CD14-positive monocyte (primary cell): ENCODE data around the gene MSRB1. TPM values are rescaled to one million over a fixed set of nuclear protein-coding genes. Genes with fewer than 3 reads are reported as not detected.

Source experiments
- DNase-seq, 3 donors: peaks; one replicate each; pipeline ENCODE4 v3.0.0-alpha.2; 2011 to 2022
- H2AFZ ChIP-seq: 2 replicates; pipeline ENCODE4 v1.6.0; 2012; ENCODE audit warnings: mild to moderate bottlenecking, low read depth, low read length, inconsistent platforms; ENCODE audit not compliant: insufficient read depth, poor library complexity, severe bottlenecking
- H3K27ac ChIP-seq, 2 donors: 1 replicate in 1 of 2; 2 replicates in 1 of 2; pipeline ENCODE4 v1.5.1; 2012 to 2013; ENCODE audit warnings: low read length in 2 of 2, control low read depth in 1 of 2, inconsistent platforms in 1 of 2, low read depth in 1 of 2, mild to moderate bottlenecking in 1 of 2
- H3K27me3 ChIP-seq, 2 donors: one replicate each; pipeline versions ENCODE4 v1.6.0 to v1.6.1; 2011 to 2013; ENCODE audit warnings: low read length in 2 of 2; ENCODE audit not compliant: control insufficient read depth in 2 of 2, insufficient read depth in 2 of 2
- H3K36me3 ChIP-seq, 2 donors: replicated peaks in 1 of 2; 1 replicate in 1 of 2; 2 replicates in 1 of 2; pipeline versions ENCODE4 v1.5.1 to v1.6.1; 2012 to 2013; ENCODE audit warnings: low read length in 2 of 2, control low read depth in 1 of 2, inconsistent platforms in 1 of 2, mild to moderate bottlenecking in 1 of 2; ENCODE audit not compliant: insufficient read depth in 2 of 2, control insufficient read depth in 1 of 2
- H3K4me1 ChIP-seq, 2 donors: 1 replicate in 1 of 2; 2 replicates in 1 of 2; pipeline versions ENCODE4 v1.5.1 to v1.6.1; 2012 to 2013; ENCODE audit warnings: low read length in 2 of 2, control low read depth in 1 of 2, inconsistent platforms in 1 of 2, mild to moderate bottlenecking in 1 of 2, moderate library complexity in 1 of 2; ENCODE audit not compliant: insufficient read depth in 2 of 2, control insufficient read depth in 1 of 2
- H3K4me2 ChIP-seq: replicated peaks from 2 replicates; pipeline ENCODE3; 2012; ENCODE audit warnings: low read length, moderate library complexity, mild to moderate bottlenecking; ENCODE audit not compliant: poor library complexity, severe bottlenecking; ENCODE audit errors: extremely low read depth
- H3K4me3 ChIP-seq, 3 experiments: fragments of 200-600 bp in 1 of 3; sonication (generic) in 1 of 3; replicated peaks in 1 of 3; 1 replicate in 2 of 3; 2 replicates in 1 of 3; pipeline ENCODE4 v1.5.1; 2011 to 2013; ENCODE audit warnings: low read length in 3 of 3, mild to moderate bottlenecking in 3 of 3, control low read depth in 2 of 3, low read depth in 2 of 3, inconsistent platforms in 1 of 3, moderate library complexity in 1 of 3
- H3K79me2 ChIP-seq: 2 replicates; pipeline ENCODE4 v1.6.0; 2012; ENCODE audit warnings: mild to moderate bottlenecking, control low read depth, inconsistent platforms, low read length, moderate library complexity; ENCODE audit not compliant: insufficient read depth
- H3K9ac ChIP-seq: 2 replicates; pipeline ENCODE4 v1.6.0; 2017; ENCODE audit warnings: low read length, mild to moderate bottlenecking; ENCODE audit not compliant: insufficient read depth, poor library complexity, severe bottlenecking
- H3K9me3 ChIP-seq, 2 donors: replicated peaks in 1 of 2; 1 replicate in 1 of 2; 2 replicates in 1 of 2; pipeline versions ENCODE4 v1.5.1 to v1.6.1; 2012 to 2013; ENCODE audit warnings: low read length in 2 of 2, control low read depth in 1 of 2; ENCODE audit not compliant: control insufficient read depth in 1 of 2, insufficient read depth in 1 of 2
- H4K20me1 ChIP-seq: 2 replicates; pipeline ENCODE4 v1.6.0; 2012; ENCODE audit warnings: mild to moderate bottlenecking, low read length, control low read depth, moderate library complexity; ENCODE audit not compliant: insufficient read depth
- H3K27ac Mint-ChIP-seq, 7 donors: one replicate each; pipeline ENCODE4 v1.8.0; 2020; ENCODE audit warnings: mild to moderate bottlenecking in 7 of 7, mixed read lengths in 7 of 7, moderate library complexity in 6 of 7, inconsistent platforms in 2 of 7
- H3K27me3 Mint-ChIP-seq, 3 donors: one replicate each; pipeline ENCODE4 v1.8.0; 2021 to 2022; ENCODE audit warnings: low read depth in 3 of 3, mild to moderate bottlenecking in 3 of 3, mixed read lengths in 3 of 3, moderate library complexity in 3 of 3, inconsistent platforms in 1 of 3
- H3K36me3 Mint-ChIP-seq, 2 donors: one replicate each; pipeline ENCODE4 v1.8.0; 2020; ENCODE audit warnings: mixed read lengths in 2 of 2, inconsistent platforms in 1 of 2, mild to moderate bottlenecking in 1 of 2
- H3K4me1 Mint-ChIP-seq: one replicate; pipeline ENCODE4 v1.8.0; 2020; ENCODE audit warnings: mild to moderate bottlenecking, mixed read lengths
- H3K4me3 Mint-ChIP-seq, 2 donors: one replicate each; pipeline ENCODE4 v1.8.0; 2020; ENCODE audit warnings: mild to moderate bottlenecking in 2 of 2, mixed read lengths in 2 of 2, moderate library complexity in 1 of 2
- H3K9me3 Mint-ChIP-seq, 7 donors: one replicate each; pipeline ENCODE4 v1.8.0; 2020 to 2022; ENCODE audit warnings: mixed read lengths in 7 of 7, mild to moderate bottlenecking in 6 of 7, moderate library complexity in 6 of 7, inconsistent platforms in 2 of 7
- WGBS: methylation state at CpG from one replicate; pipeline ENCODE4 v1.1.5; 2013; ENCODE audit warnings: missing lambda C conversion rate; ENCODE audit not compliant: insufficient coverage; 5-methylcytosine and 5-hydroxymethylcytosine counted together
- intact Hi-C, 2 donors: fragments of 100-400 bp; cut with micrococcal nuclease; formaldehyde crosslinking; loops; one replicate each; pipeline versions ENCODE4 v1.15.0 to v1.15.1; 2023
- polyA plus RNA-seq, 3 donors: library from polyadenylated mRNA; depleted of rRNA in 1 of 3; unstranded in 2 of 3; stranded (reverse) in 1 of 3; fragments of 300-500 nt in 2 of 3; fragments of >200 nt in 1 of 3; fragmentation: Illumina TruSeq in 2 of 3; gene quantifications; 1 replicate in 2 of 3; 2 replicates in 1 of 3; pipeline ENCODE4 v1.2.3, GENCODE V29; 2012 to 2021
- TF ChIP-seq, protein P1 (sequence below): fragments of 200-600 bp; IDR thresholded peaks from one replicate; pipeline ENCODE4 v1.8.0; 2022; ENCODE audit warnings: antibody characterized with exemption, mild to moderate bottlenecking

Gene MSRB1
- polyA plus RNA-seq, 3 donors: 116 to 427 (median 416) TPM

DNA sequence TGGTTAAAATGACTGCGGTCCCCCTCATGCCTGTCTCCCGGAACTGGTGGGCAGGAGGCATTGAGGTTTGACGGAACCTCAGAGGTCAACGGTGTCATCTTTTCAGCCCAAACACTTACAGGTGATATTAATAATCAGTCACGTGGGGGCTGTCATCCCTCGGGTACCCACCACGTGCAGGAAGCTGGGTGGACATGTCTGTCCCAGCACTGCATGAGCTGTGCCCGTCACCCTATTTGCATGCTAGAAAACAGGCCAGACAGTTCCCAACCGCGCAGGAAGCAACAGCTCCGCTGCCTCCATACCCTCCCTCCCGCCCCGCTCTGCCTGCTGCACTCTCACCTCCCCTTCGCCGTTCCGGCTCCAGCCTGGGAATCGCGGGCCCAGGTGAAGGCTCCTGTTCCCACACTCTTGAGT lies 48.1 kb upstream of the MSRB1 start:
- H3K36me3 ChIP-seq: peaks cover 5 to 9% of the 10 kb centered on the region in 2 donors
- peaks cover 19 to 25% of the 10 kb centered on the region in 2 donors for H3K36me3 Mint-ChIP-seq
- peak overlapping the region; percentile 57 to 79 for H3K4me3 Mint-ChIP-seq
- peaks cover 18% of the 10 kb centered on the region in 2 donors for H3K4me1 ChIP-seq
- H3K9me3 Mint-ChIP-seq: peaks cover 0 to 16% (median 11%) of the 10 kb centered on the region in 7 donors
- no peak overlapping the region for H3K27ac ChIP-seq
- peak overlapping the region in 2 of 7 donors; percentile 70 to 83 for H3K27ac Mint-ChIP-seq
- H4K20me1 ChIP-seq: peaks cover 2% of the 10 kb centered on the region
- peaks cover 20 to 33% of the 10 kb centered on the region in 2 donors for H3K27me3 ChIP-seq
- peak overlapping the region; percentile 71 for H2AFZ ChIP-seq
- H3K79me2 ChIP-seq: no peaks in the 10 kb centered on the region
- H3K4me1 Mint-ChIP-seq: peaks cover 14% of the 10 kb centered on the region
- intact Hi-C loops: no loop called here
- H3K4me3 ChIP-seq: peak overlapping the region in 1 of 3 experiments; percentile 57
- no peak overlapping the region for H3K9ac ChIP-seq
- DNase-seq: peak in 2 of 3 donors; percentile 33 to 54
- TF ChIP-seq, protein P1, sequence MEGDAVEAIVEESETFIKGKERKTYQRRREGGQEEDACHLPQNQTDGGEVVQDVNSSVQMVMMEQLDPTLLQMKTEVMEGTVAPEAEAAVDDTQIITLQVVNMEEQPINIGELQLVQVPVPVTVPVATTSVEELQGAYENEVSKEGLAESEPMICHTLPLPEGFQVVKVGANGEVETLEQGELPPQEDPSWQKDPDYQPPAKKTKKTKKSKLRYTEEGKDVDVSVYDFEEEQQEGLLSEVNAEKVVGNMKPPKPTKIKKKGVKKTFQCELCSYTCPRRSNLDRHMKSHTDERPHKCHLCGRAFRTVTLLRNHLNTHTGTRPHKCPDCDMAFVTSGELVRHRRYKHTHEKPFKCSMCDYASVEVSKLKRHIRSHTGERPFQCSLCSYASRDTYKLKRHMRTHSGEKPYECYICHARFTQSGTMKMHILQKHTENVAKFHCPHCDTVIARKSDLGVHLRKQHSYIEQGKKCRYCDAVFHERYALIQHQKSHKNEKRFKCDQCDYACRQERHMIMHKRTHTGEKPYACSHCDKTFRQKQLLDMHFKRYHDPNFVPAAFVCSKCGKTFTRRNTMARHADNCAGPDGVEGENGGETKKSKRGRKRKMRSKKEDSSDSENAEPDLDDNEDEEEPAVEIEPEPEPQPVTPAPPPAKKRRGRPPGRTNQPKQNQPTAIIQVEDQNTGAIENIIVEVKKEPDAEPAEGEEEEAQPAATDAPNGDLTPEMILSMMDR: no peak
- H3K27me3 Mint-ChIP-seq: peaks cover 35 to 52% (median 42%) of the 10 kb centered on the region in 3 donors
- peak overlapping the region; percentile 64 for H3K4me2 ChIP-seq
- peaks cover 7 to 8% of the 10 kb centered on the region in 2 donors for H3K9me3 ChIP-seq
- 0% methylated on average over 14 of the region's 18 CpGs for WGBS

DNA sequence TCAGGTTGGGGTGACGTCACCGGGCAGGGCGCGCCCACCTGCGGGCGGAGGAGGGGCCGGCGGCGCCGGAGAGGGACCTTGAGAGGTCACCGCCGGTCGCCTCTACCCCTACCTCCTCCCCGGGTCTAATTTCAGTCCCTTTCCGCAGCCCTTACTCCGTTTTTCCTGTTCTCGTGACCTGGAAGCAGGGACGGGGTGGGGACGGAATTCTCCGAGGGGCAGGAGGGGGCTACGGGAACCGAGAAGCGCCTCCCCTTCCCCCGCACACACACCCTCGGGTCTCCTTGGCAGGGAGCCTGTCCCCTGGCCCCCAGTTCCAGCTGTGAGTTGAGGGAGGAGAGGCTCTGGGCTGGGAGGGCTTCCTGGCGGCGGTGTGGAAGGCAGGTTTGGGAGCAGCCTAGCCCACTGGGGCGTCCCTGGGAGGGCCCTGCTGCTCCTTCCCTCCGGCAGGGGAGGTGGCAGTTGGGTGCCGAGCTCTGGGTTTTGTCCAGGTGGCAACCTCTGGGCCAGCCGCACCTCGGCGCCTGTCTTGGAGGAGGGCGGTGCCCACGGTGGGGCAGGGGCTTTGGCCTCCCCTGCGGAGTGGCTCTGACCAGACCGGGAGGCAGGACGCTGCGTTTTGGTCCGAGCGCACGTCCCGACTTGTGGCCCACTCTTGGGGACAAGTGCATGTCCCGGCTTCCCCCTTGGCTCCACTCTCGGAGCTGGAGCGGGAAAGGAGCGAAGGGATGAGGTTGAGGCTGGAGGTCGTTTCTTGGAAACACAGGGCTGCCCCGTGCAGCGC lies 47.5 kb upstream of the MSRB1 start:
- TF ChIP-seq, protein P1: no peak
- Histone ChIP-seq H2AFZ (peak overlapping the region; percentile 54), H3K27ac (no peak overlapping the region), H3K9ac (peak overlapping the region; percentile 19), H3K27me3 (peaks cover 20 to 33% of the 10 kb centered on the region in 2 donors), H3K36me3 (peaks cover 11 to 15% of the 10 kb centered on the region in 2 donors), H4K20me1 (peaks cover 2% of the 10 kb centered on the region), H3K4me3 (peak overlapping the region in 1 of 3 experiments; percentile 17), H3K4me2 (peak overlapping the region; percentile 34), H3K4me1 (peaks cover 18% of the 10 kb centered on the region in 2 donors), H3K79me2 (no peaks in the 10 kb centered on the region), H3K9me3 (peaks cover 7 to 8% of the 10 kb centered on the region in 2 donors)
- DNase-seq: no peak
- peaks cover 15% of the 10 kb centered on the region for H3K4me1 Mint-ChIP-seq
- 3% methylated on average over 35 of the region's 50 CpGs for WGBS
- peaks cover 0 to 16% (median 11%) of the 10 kb centered on the region in 7 donors for H3K9me3 Mint-ChIP-seq
- H3K36me3 Mint-ChIP-seq: peaks cover 25 to 29% of the 10 kb centered on the region in 2 donors
- intact Hi-C loops: no loop called here
- peak overlapping the region in 1 of 7 donors; percentile 69 for H3K27ac Mint-ChIP-seq
- H3K27me3 Mint-ChIP-seq: peaks cover 35 to 52% (median 42%) of the 10 kb centered on the region in 3 donors
- H3K4me3 Mint-ChIP-seq: peak overlapping the region; percentile 27 to 79
